HEK293T (cell line): ENCODE results near the gene CDK17.
"Not testable (repeated sequence)": the region's sequence is repeated elsewhere in the genome, so short reads cannot be mapped to it uniquely, and the experiment has no call there.

Source experiments
- CTCF ChIA-PET: fragments of 350-600 bp; formaldehyde crosslinking; extraction: SDS; loops from one replicate; lab custom pipeline; 2021; ENCODE audit warnings: antibody characterized with exemption, inconsistent platforms; lab: Yijun Ruan, JAX
- POLR2A ChIA-PET: fragments of 350-600 bp; formaldehyde crosslinking; extraction: SDS; loops from one replicate; lab custom pipeline; 2020; ENCODE audit warnings: antibody characterized with exemption, inconsistent platforms; lab: Yijun Ruan, JAX
- DNase-seq: peaks from one replicate; pipeline ENCODE4 v3.0.0; 2012; ENCODE audit warnings: mixed read lengths; ENCODE audit errors: extremely low spot score
- ARNT ChIP-seq: fragments of 450-650 bp; IDR thresholded peaks from 2 replicates; pipeline ENCODE4 v1.6.1; 2017; ENCODE audit warnings: mild to moderate bottlenecking
- BHLHE40 ChIP-seq: fragments of 450-650 bp; IDR thresholded peaks from 2 replicates; pipeline ENCODE4 v1.6.1; 2016; ENCODE audit warnings: mild to moderate bottlenecking, moderate library complexity, borderline replicate concordance
- CTBP1 ChIP-seq: fragments of 450-650 bp; IDR thresholded peaks from 2 replicates; pipeline ENCODE4 v1.6.1; 2016; ENCODE audit warnings: borderline replicate concordance
- ELF4 ChIP-seq: fragments of 450-650 bp; IDR thresholded peaks from 2 replicates; pipeline ENCODE4 v1.6.1; 2017; ENCODE audit warnings: antibody characterized with exemption
- FOXA1 ChIP-seq: fragments of 450-650 bp; IDR thresholded peaks from 2 replicates; pipeline ENCODE4 v1.6.1; 2016; ENCODE audit warnings: mild to moderate bottlenecking
- FOXK2 ChIP-seq: fragments of 450-650 bp; IDR thresholded peaks from 2 replicates; pipeline ENCODE4 v1.6.1; 2016; ENCODE audit warnings: mild to moderate bottlenecking
- FOXM1 ChIP-seq: fragments of 450-650 bp; IDR thresholded peaks from 2 replicates; pipeline ENCODE4 v1.6.1; 2017; ENCODE audit warnings: mild to moderate bottlenecking, borderline replicate concordance
- HDGF ChIP-seq: fragments of 450-650 bp; IDR thresholded peaks from 2 replicates; pipeline ENCODE4 v1.6.1; 2017; ENCODE audit warnings: antibody characterized with exemption, borderline replicate concordance
- L3MBTL2 ChIP-seq: fragments of 450-650 bp; conservative IDR thresholded peaks from 2 replicates; pipeline ENCODE4 v1.6.1; 2016; ENCODE audit warnings: mild to moderate bottlenecking
- LEF1 ChIP-seq: fragments of 450-650 bp; IDR thresholded peaks from 2 replicates; pipeline ENCODE4 v1.6.1; 2017; ENCODE audit warnings: mild to moderate bottlenecking, borderline replicate concordance
- NFRKB ChIP-seq: fragments of 450-650 bp; IDR thresholded peaks from 2 replicates; pipeline ENCODE4 v1.6.1; 2016; ENCODE audit warnings: mild to moderate bottlenecking, moderate library complexity
- PKNOX1 ChIP-seq: fragments of 450-650 bp; IDR thresholded peaks from 2 replicates; pipeline ENCODE4 v1.6.1; 2016
- SP1 ChIP-seq: fragments of 450-650 bp; IDR thresholded peaks from 2 replicates; pipeline ENCODE4 v1.6.1; 2017
- SUZ12 ChIP-seq: fragments of 450-650 bp; IDR thresholded peaks from 2 replicates; pipeline ENCODE4 v1.6.1; 2016; ENCODE audit warnings: mild to moderate bottlenecking
- TARDBP ChIP-seq: fragments of 450-650 bp; IDR thresholded peaks from 2 replicates; pipeline ENCODE4 v1.6.1; 2016
- ZNF384 ChIP-seq: fragments of 450-650 bp; IDR thresholded peaks from 2 replicates; pipeline ENCODE4 v1.6.1; 2016

CDK17 gene

GRCh38 chr12:96421014-96421413 lies 20.8 kb upstream of the CDK17 start:
- ChIA-PET CTCF (no interaction called here), POLR2A (no interaction called here)
- TF ChIP-seq ELF4 (no peak), ZNF384 (no peak), FOXK2 (no peak), FOXM1 (no peak), ARNT (no peak), SP1 (no peak), PKNOX1 (no peak), SUZ12 (no peak), FOXA1 (no peak), LEF1 (no peak), L3MBTL2 (no peak), NFRKB (no peak), CTBP1 (no peak), HDGF (no peak), BHLHE40 (no peak), TARDBP (no peak)
- no peak for DNase-seq

GRCh38 chr12:96420277-96420835 lies 20.1 kb upstream of the CDK17 start:
- TF ChIP-seq FOXK2 (no peak), ARNT (no peak), CTBP1 (no peak), ZNF384 (no peak), FOXM1 (no peak), SP1 (no peak), PKNOX1 (no peak), HDGF (no peak), NFRKB (no peak)
- CTCF ChIA-PET: no interaction called here

GRCh38 chr12:96419576-96420276 lies 19.5 kb upstream of the CDK17 start:
- ChIA-PET CTCF (no interaction called here), POLR2A (no interaction called here)
- TF ChIP-seq ELF4 (no peak), FOXK2 (no peak), SUZ12 (no peak), ZNF384 (no peak), L3MBTL2 (no peak), PKNOX1 (no peak), CTBP1 (no peak), ARNT (no peak), LEF1 (no peak), NFRKB (no peak), FOXA1 (no peak)
- DNase-seq: no peak

More at GRCh38 chr12:96420277-96420835, 20.1 kb upstream of the CDK17 start:
- POLR2A ChIA-PET: no interaction called here
- no peak for DNase-seq

- CTCF ChIA-PET: interaction anchor here (0.6 kb wide), 1 partner anchor 845 kb away, joined by 3 read pairs; no protein-coding TSS in a partner anchor
- POLR2A ChIA-PET, DNase-seq: not testable (repeated sequence)
Measured at GRCh38 chr12:96417688-96418087, 17.4 kb upstream of the CDK17 start.

DNA sequence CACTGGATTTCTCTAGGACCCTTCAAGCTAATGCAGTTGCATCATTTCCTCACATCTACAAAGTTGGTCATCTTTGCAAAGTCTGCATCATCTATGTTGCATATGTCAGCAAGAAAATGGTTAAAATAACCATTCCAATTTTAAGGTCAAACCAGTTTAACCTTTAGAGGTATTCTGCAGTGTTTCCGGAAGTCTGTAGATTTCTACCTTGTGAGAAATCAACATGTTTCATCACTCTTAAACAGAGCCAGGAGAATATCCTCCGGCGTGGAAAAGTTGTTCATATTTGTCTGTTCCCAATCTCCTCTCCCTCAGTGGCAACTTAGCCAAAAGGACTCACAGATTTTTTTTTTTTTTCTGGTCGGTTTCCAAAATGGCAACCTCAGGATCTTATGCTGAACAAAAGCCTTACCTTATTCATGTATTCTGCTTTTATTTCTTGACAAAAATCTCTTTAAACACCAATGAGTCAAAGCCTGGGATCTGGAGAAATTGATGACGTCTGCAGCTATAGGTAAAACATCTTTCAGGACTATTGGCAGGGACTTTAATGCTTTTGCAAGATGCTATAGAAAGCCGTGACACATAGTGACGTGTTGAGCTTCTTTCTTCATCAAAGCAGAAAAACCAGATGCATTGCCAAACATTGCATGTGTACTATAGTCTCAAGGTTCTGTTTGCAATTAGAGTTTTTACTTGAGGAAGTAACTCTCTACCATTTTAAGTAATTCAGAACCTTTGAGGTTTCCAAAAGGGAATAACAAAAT lies 16.0 kb upstream of the CDK17 start:
- no peak for DNase-seq
- POLR2A ChIA-PET: no interaction called here
- TF ChIP-seq TARDBP: no peak
- no peak for TF ChIP-seq FOXM1
- TF ChIP-seq L3MBTL2: no peak
- CTCF ChIA-PET: no interaction called here

DNA sequence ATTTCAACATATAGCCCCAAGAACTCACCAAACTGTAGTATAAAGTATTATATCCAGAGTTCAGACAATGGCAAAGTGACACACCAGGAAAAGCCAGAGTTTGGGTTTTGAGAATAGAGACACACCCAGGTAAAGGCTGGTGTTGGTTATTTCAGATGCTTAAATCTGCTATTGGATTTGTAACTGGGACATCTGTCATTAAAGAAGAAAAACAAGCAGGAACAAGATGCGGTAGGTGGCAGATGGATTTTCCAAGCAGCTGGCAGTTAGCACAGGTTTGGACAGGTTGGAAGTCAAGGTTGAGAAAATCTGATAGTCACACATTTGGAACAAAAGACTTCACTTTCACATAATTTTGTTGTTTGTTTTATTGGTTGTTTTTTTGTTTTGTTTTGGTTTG lies 14.4 kb upstream of the CDK17 start:
- DNase-seq: no peak
- POLR2A ChIA-PET: no interaction called here
- CTCF ChIA-PET: no interaction called here
- TF ChIP-seq BHLHE40 (no peak), L3MBTL2 (no peak), ELF4 (no peak), LEF1 (no peak), FOXA1 (no peak), SUZ12 (no peak), NFRKB (no peak), ARNT (no peak), SP1 (no peak), HDGF (no peak)
